Mesendoderm (in vitro differentiated cells): ENCODE data around the gene KRTAP12-4.
"Not testable (repeated sequence)": the region's sequence is repeated elsewhere in the genome, so short reads cannot be mapped to it uniquely, and the experiment has no call there.

Experiments used
- DNase-seq: peaks from one replicate; pipeline ENCODE4 v3.0.0; 2013
- H2AK5ac ChIP-seq: 2 replicates; pipeline ENCODE4 v1.6.1; 2013; ENCODE audit warnings: low read length, inconsistent platforms
- H2BK120ac ChIP-seq: 2 replicates; pipeline ENCODE4 v1.6.1; 2013; ENCODE audit warnings: low read depth, mild to moderate bottlenecking, low read length, moderate library complexity, mixed read lengths
- H2BK15ac ChIP-seq: replicated peaks from 2 replicates; pipeline ENCODE4 v1.6.1; 2013; ENCODE audit warnings: low read depth, mild to moderate bottlenecking, moderate library complexity
- H2BK5ac ChIP-seq: 2 replicates; pipeline ENCODE4 v1.6.1; 2013; ENCODE audit warnings: low read length, inconsistent platforms
- H3K18ac ChIP-seq: 2 replicates; pipeline ENCODE4 v1.6.1; 2013; ENCODE audit warnings: mild to moderate bottlenecking, low read length, mixed read lengths
- H3K23ac ChIP-seq: one replicate; pipeline ENCODE4 v1.6.1; 2013; ENCODE audit warnings: low read length
- H3K27ac ChIP-seq: 2 replicates; pipeline ENCODE4 v1.5.1; 2013; ENCODE audit warnings: low read depth, mild to moderate bottlenecking, inconsistent platforms, low read length, moderate library complexity
- H3K27me3 ChIP-seq: 2 replicates; pipeline ENCODE4 v1.6.1; 2013; ENCODE audit warnings: low read length, control low read depth, mild to moderate bottlenecking, inconsistent platforms; ENCODE audit not compliant: insufficient read depth, poor library complexity
- H3K36me3 ChIP-seq: 2 replicates; pipeline ENCODE4 v1.6.1; 2013; ENCODE audit warnings: low read length, inconsistent platforms; ENCODE audit not compliant: control insufficient read depth, insufficient read depth
- H3K4ac ChIP-seq: one replicate; pipeline ENCODE4 v1.6.1; 2013; ENCODE audit warnings: low read depth, mild to moderate bottlenecking, low read length, moderate library complexity
- H3K4me1 ChIP-seq: 2 replicates; pipeline ENCODE4 v1.6.1; 2013; ENCODE audit warnings: low read depth, low read length, inconsistent platforms; ENCODE audit not compliant: control insufficient read depth
- H3K4me2 ChIP-seq: 2 replicates; pipeline ENCODE4 v1.6.1; 2013; ENCODE audit warnings: low read length
- H3K4me3 ChIP-seq: 2 replicates; pipeline ENCODE4 v1.5.1; 2013; ENCODE audit warnings: mild to moderate bottlenecking, low read length
- H3K56ac ChIP-seq: one replicate; pipeline ENCODE4 v1.6.1; 2013; ENCODE audit warnings: low read length
- H3K79me1 ChIP-seq: 2 replicates; pipeline ENCODE4 v1.6.1; 2013; ENCODE audit warnings: low read length, inconsistent platforms
- H3K79me2 ChIP-seq: 2 replicates; pipeline ENCODE4 v1.6.1; 2013; ENCODE audit warnings: mild to moderate bottlenecking, low read length; ENCODE audit not compliant: control insufficient read depth, insufficient read depth
- H3K9ac ChIP-seq: 2 replicates; pipeline ENCODE4 v1.6.1; 2013; ENCODE audit warnings: low read length, inconsistent platforms
- H4K5ac ChIP-seq: one replicate; pipeline ENCODE4 v1.6.1; 2013; ENCODE audit warnings: low read length
- H4K8ac ChIP-seq: one replicate; pipeline ENCODE4 v1.6.1; 2013; ENCODE audit warnings: low read depth, mild to moderate bottlenecking, control low read depth, low read length, moderate library complexity
- WGBS: extraction: QIAGEN DNeasy Blood & Tissue Kit; methylation state at CpG from one replicate; pipeline ENCODE4 v1.1.7; 2013; ENCODE audit warnings: low lambda C conversion rate, missing lambda C conversion rate; ENCODE audit not compliant: insufficient coverage; ENCODE audit errors: extremely low coverage; 5-methylcytosine and 5-hydroxymethylcytosine counted together

KRTAP12-4 gene

DNA sequence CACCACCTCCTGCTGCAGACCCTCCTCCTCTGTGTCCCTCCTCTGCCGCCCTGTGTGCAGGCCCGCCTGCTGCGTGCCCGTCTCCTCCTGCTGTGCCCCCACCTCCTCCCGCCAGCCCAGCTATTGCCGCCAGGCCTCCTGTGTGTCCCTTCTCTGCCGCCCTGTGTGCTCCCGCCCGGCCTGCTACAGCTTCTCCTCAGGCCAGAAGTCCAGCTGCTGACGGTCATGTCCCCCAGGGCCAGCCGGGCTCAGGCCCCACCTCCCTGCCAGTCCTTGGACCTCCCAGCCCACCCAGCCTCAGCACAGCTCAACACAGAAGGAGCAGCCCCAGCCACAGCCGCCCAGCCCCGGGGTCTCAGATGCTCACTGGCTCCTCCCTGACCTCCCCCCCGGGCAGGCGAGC lies 26.6 kb downstream of the KRTAP12-4 start:
- not testable (repeated sequence) for H3K4ac ChIP-seq
- WGBS, result no CpG with 5 or more reads among the region's 15 CpGs

GRCh38 chr21:44627181-44627822 lies 27.2 kb downstream of the KRTAP12-4 start:
- not testable (repeated sequence) for H3K18ac ChIP-seq, H3K23ac ChIP-seq, H3K56ac ChIP-seq, H3K36me3 ChIP-seq, H3K79me2 ChIP-seq, H4K5ac ChIP-seq, H2AK5ac ChIP-seq, H2BK15ac ChIP-seq, H3K27me3 ChIP-seq, H3K27ac ChIP-seq, H3K4me1 ChIP-seq, H3K4ac ChIP-seq, H3K4me3 ChIP-seq, H3K79me1 ChIP-seq, H3K9ac ChIP-seq, H2BK120ac ChIP-seq, DNase-seq, H3K4me2 ChIP-seq, H2BK5ac ChIP-seq, H4K8ac ChIP-seq
- no CpG with 5 or more reads among the region's 20 CpGs for WGBS

More for the DNA sequence above, 26.6 kb downstream of the KRTAP12-4 start:
- H2BK15ac ChIP-seq, H2AK5ac ChIP-seq, H2BK5ac ChIP-seq, H3K23ac ChIP-seq, H3K56ac ChIP-seq, H3K79me2 ChIP-seq, DNase-seq, H2BK120ac ChIP-seq, H4K5ac ChIP-seq, H3K79me1 ChIP-seq, H3K27me3 ChIP-seq, H4K8ac ChIP-seq, H3K18ac ChIP-seq, H3K36me3 ChIP-seq, H3K4me2 ChIP-seq, H3K27ac ChIP-seq, H3K9ac ChIP-seq, H3K4me1 ChIP-seq, H3K4me3 ChIP-seq: not testable (repeated sequence)

- no peak within 1 kb of the TSS for H3K4me3 ChIP-seq
- WGBS, result no CpG with 5 or more reads among the region's 7 CpGs
Measured at GRCh38 chr21:44626673-44627143, 27.8 kb downstream of the KRTAP12-4 start, which contains the start of gene KRTAP10-9. TSS of gene KRTAP10-9 (plus strand) at chr21:44627093. CDS start at chr21:44627172, 79 bp downstream.

GRCh38 chr21:44626262-44626661 lies 28.2 kb downstream of the KRTAP12-4 start:
- H3K27me3 ChIP-seq, result no peaks in the 10 kb centered on the region
- H3K79me1 ChIP-seq, result no peaks in the 10 kb centered on the region
- H3K27ac ChIP-seq, result no peak overlapping the region
- H4K5ac ChIP-seq, result no peak overlapping the region
- no peak overlapping the region for H2BK5ac ChIP-seq
- H3K9ac ChIP-seq, result no peak overlapping the region
- H3K4ac ChIP-seq, result no peak overlapping the region
- WGBS, result no CpG with 5 or more reads among the region's 10 CpGs
- H2AK5ac ChIP-seq, result no peak overlapping the region
- no peak overlapping the region for H4K8ac ChIP-seq
- H3K18ac ChIP-seq, result no peak overlapping the region
- no peak for DNase-seq
- no peak overlapping the region for H3K4me2 ChIP-seq
- no peaks in the 10 kb centered on the region for H3K4me1 ChIP-seq
- no peak overlapping the region for H3K56ac ChIP-seq
- H2BK15ac ChIP-seq, result no peak overlapping the region
- no peaks in the 10 kb centered on the region for H3K36me3 ChIP-seq
- no peaks in the 10 kb centered on the region for H3K79me2 ChIP-seq
- no peak overlapping the region for H3K23ac ChIP-seq
- H2BK120ac ChIP-seq, result no peak overlapping the region
- no peak overlapping the region for H3K4me3 ChIP-seq

More at GRCh38 chr21:44626673-44627143, 27.8 kb downstream of the KRTAP12-4 start, which contains the start of gene KRTAP10-9:
- no peak within 1 kb of the TSS for H3K18ac ChIP-seq
- no peak within 1 kb of the TSS for H2AK5ac ChIP-seq
- no peak within 1 kb of the TSS for H4K5ac ChIP-seq
- H3K27me3 ChIP-seq, result no peaks in the 10 kb centered on the region
- H2BK5ac ChIP-seq, result no peak within 1 kb of the TSS
- no peaks in the 10 kb centered on the region for H3K79me1 ChIP-seq
- H3K4ac ChIP-seq, result no peak within 1 kb of the TSS
- no peaks in the 10 kb centered on the region for H3K4me1 ChIP-seq
- DNase-seq, result no peak
- no peaks in the 10 kb centered on the region for H3K36me3 ChIP-seq
- H2BK15ac ChIP-seq, result no peak within 1 kb of the TSS
- H3K79me2 ChIP-seq, result no peaks in the 10 kb centered on the region
- H3K27ac ChIP-seq, result no peak within 1 kb of the TSS
- no peak within 1 kb of the TSS for H3K4me2 ChIP-seq
- H3K23ac ChIP-seq, result no peak within 1 kb of the TSS
- H2BK120ac ChIP-seq, result no peak within 1 kb of the TSS
- H3K9ac ChIP-seq, result no peak within 1 kb of the TSS
- no peak within 1 kb of the TSS for H4K8ac ChIP-seq
- H3K56ac ChIP-seq, result no peak within 1 kb of the TSS

DNA sequence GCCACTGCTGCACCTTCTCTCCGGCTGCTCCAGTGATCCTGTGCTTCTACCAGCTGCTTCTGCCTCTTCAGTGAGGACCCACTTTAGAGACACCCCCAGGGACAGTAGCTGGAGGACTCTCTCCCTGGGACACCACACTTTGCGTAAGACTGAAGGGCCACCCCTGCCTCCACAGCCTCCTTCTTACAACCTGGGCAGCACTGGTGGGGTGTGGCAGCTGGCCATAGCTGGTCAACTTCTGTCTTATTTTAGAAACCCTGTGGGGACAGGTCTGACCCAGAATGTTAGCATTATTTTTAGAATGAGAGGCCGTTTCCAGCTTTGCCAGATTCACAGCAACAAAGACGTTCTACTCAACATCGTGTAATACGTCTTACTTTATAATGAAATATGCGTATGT lies 28.7 kb downstream of the KRTAP12-4 start:
- WGBS, result no CpG with 5 or more reads among the region's 7 CpGs
- Histone ChIP-seq H3K4me3 (no peak overlapping the region), H3K56ac (no peak overlapping the region), H2AK5ac (no peak overlapping the region), H4K8ac (no peak overlapping the region), H3K79me1 (no peaks in the 10 kb centered on the region), H4K5ac (no peak overlapping the region), H2BK5ac (no peak overlapping the region), H3K4me2 (no peak overlapping the region), H3K36me3 (no peaks in the 10 kb centered on the region), H3K18ac (no peak overlapping the region), H3K23ac (no peak overlapping the region), H3K27me3 (no peaks in the 10 kb centered on the region), H2BK15ac (no peak overlapping the region), H3K4me1 (no peaks in the 10 kb centered on the region), H2BK120ac (no peak overlapping the region), H3K4ac (no peak overlapping the region), H3K27ac (no peak overlapping the region), H3K9ac (no peak overlapping the region), H3K79me2 (no peaks in the 10 kb centered on the region)
- DNase-seq, result no peak

DNA sequence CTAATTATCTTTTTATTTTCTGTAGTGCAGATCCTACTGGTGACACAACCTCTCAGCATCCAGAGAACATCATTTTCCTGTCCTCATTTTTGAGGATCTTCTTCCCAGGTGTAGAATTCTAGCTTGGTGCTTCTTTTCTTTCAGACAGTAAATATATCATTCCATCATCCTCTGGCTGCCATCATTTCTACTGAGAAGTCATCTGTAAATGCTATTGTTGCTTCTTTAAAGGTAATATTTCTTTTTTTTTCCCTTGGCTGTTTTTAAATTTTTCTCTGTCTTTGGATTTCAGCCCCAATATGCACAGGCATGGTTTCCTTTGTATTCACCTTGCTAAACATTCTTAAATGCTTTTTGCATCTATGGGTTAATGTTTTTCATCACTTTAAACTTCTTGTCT lies 30.9 kb downstream of the KRTAP12-4 start:
- Histone ChIP-seq H4K5ac (no peak overlapping the region), H3K36me3 (no peaks in the 10 kb centered on the region), H3K27me3 (no peaks in the 10 kb centered on the region), H2BK120ac (no peak overlapping the region), H3K9ac (no peak overlapping the region), H3K4me2 (no peak overlapping the region), H2BK15ac (no peak overlapping the region), H3K56ac (no peak overlapping the region), H3K23ac (no peak overlapping the region), H3K4me3 (no peak overlapping the region), H2AK5ac (no peak overlapping the region), H3K18ac (no peak overlapping the region), H3K4ac (no peak overlapping the region), H4K8ac (no peak overlapping the region), H3K27ac (no peak overlapping the region), H3K79me2 (no peaks in the 10 kb centered on the region), H3K4me1 (peaks cover 4% of the 10 kb centered on the region), H2BK5ac (no peak overlapping the region), H3K79me1 (no peaks in the 10 kb centered on the region)
- no peak for DNase-seq
